Hepatocyte (in vitro differentiated cells): ENCODE results near the gene VIPAS39. TPM values are rescaled to one million over a fixed set of nuclear protein-coding genes. Genes with fewer than 3 reads are reported as not detected.

ENCODE experiments used
- DNase-seq: peaks from one replicate; pipeline ENCODE4 v3.0.0-alpha.2; 2016; ENCODE audit warnings: low spot score
- H2AFZ ChIP-seq: fragments of 200-600 bp; sonication (generic); 2 replicates; pipeline ENCODE4 v1.6.0; 2016; ENCODE audit warnings: antibody characterized with exemption, mild to moderate bottlenecking
- H3K27ac ChIP-seq: fragments of 200-600 bp; sonication (generic); 2 replicates; pipeline ENCODE4 v1.5.1; 2016; ENCODE audit warnings: mild to moderate bottlenecking
- H3K27me3 ChIP-seq: fragments of 200-600 bp; sonication (generic); 2 replicates; pipeline ENCODE4 v1.6.1; 2016
- H3K36me3 ChIP-seq: fragments of 200-600 bp; sonication (generic); replicated peaks from 2 replicates; pipeline ENCODE4 v1.5.1; 2016; ENCODE audit warnings: low read depth; ENCODE audit not compliant: insufficient read depth
- H3K4me1 ChIP-seq: fragments of 200-600 bp; sonication (generic); 2 replicates; pipeline ENCODE4 v1.5.1; 2016; ENCODE audit warnings: mild to moderate bottlenecking, moderate library complexity; ENCODE audit not compliant: insufficient read depth
- H3K4me2 ChIP-seq: fragments of 200-600 bp; sonication (generic); 2 replicates; pipeline ENCODE4 v1.6.0; 2016
- H3K4me3 ChIP-seq: fragments of 200-600 bp; sonication (generic); 2 replicates; pipeline ENCODE4 v1.5.1; 2016; ENCODE audit warnings: mild to moderate bottlenecking
- H3K79me2 ChIP-seq: fragments of 200-600 bp; sonication (generic); 2 replicates; pipeline ENCODE4 v1.6.0; 2017; ENCODE audit warnings: mild to moderate bottlenecking
- H3K9me2 ChIP-seq: fragments of 200-600 bp; sonication (generic); replicated peaks from 2 replicates; pipeline ENCODE4 v1.6.0; 2017; ENCODE audit warnings: mild to moderate bottlenecking; ENCODE audit not compliant: insufficient read depth
- H3K9me3 ChIP-seq: fragments of 200-600 bp; sonication (generic); 2 replicates; pipeline ENCODE4 v1.5.1; 2016; ENCODE audit warnings: low read depth, mild to moderate bottlenecking
- H4K20me1 ChIP-seq: fragments of 200-600 bp; sonication (generic); 2 replicates; pipeline ENCODE4 v1.6.0; 2016; ENCODE audit warnings: mild to moderate bottlenecking; ENCODE audit not compliant: insufficient read depth, poor library complexity, severe bottlenecking
- EZH2 ChIP-seq: fragments of 200-600 bp; sonication (generic); IDR thresholded peaks from 2 replicates; pipeline ENCODE4 v1.6.1; 2016; ENCODE audit warnings: antibody characterized with exemption, mild to moderate bottlenecking, borderline replicate concordance
- EZH2phosphoT487 ChIP-seq: fragments of 200-600 bp; sonication (generic); IDR thresholded peaks from one replicate; pipeline ENCODE4 v1.6.1; 2018; ENCODE audit warnings: antibody characterized with exemption, mild to moderate bottlenecking, low read depth, moderate library complexity; ENCODE audit not compliant: unreplicated experiment, severe bottlenecking
- WGBS: methylation state at CpG from one replicate; pipeline ENCODE4 v1.1.6; 2016; ENCODE audit warnings: low lambda C conversion rate; ENCODE audit errors: missing lambda C conversion rate; 5-methylcytosine and 5-hydroxymethylcytosine counted together
- polyA plus RNA-seq: library from polyadenylated mRNA; unstranded; fragments of >200 nt; fragmentation: Nextera tagmentation; extraction: Ambion mirVana; gene quantifications from 2 replicates; pipeline ENCODE4 v1.2.1, GENCODE V29; 2016
- total RNA-seq: library from RNA; depleted of rRNA; stranded (reverse); fragments of >200 nt; gene quantifications from 2 replicates; pipeline ENCODE4 v1.2.3, GENCODE V29; 2014
- TF ChIP-seq, protein P1 (sequence below): fragments of 200-600 bp; sonication (generic); IDR thresholded peaks from 2 replicates; pipeline ENCODE4 v1.5.1; 2016; ENCODE audit warnings: antibody characterized with exemption, mild to moderate bottlenecking; ENCODE audit not compliant: poor library complexity

VIPAS39 gene
- total and polyA plus RNA-seq, 2 experiments from 2014 or later: 11.7 to 29.2 TPM

GRCh38 chr14:77502109-77502782 lies 44.8 kb upstream of the VIPAS39 start:
- H4K20me1 ChIP-seq: no peaks in the 10 kb centered on the region
- H3K4me1 ChIP-seq: no peaks in the 10 kb centered on the region
- TF ChIP-seq, protein P1, sequence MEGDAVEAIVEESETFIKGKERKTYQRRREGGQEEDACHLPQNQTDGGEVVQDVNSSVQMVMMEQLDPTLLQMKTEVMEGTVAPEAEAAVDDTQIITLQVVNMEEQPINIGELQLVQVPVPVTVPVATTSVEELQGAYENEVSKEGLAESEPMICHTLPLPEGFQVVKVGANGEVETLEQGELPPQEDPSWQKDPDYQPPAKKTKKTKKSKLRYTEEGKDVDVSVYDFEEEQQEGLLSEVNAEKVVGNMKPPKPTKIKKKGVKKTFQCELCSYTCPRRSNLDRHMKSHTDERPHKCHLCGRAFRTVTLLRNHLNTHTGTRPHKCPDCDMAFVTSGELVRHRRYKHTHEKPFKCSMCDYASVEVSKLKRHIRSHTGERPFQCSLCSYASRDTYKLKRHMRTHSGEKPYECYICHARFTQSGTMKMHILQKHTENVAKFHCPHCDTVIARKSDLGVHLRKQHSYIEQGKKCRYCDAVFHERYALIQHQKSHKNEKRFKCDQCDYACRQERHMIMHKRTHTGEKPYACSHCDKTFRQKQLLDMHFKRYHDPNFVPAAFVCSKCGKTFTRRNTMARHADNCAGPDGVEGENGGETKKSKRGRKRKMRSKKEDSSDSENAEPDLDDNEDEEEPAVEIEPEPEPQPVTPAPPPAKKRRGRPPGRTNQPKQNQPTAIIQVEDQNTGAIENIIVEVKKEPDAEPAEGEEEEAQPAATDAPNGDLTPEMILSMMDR: no peak
- TF ChIP-seq EZH2: no peak
- no peak for TF ChIP-seq EZH2phosphoT487
- peaks cover 29% of the 10 kb centered on the region for H3K27me3 ChIP-seq
- H3K9me3 ChIP-seq: no peaks in the 10 kb centered on the region
- DNase-seq: no peak
- no peaks in the 10 kb centered on the region for H3K36me3 ChIP-seq
- no peaks in the 10 kb centered on the region for H3K79me2 ChIP-seq
- H3K9me2 ChIP-seq: no peaks in the 10 kb centered on the region
- H3K4me2 ChIP-seq: no peak overlapping the region
- no peak overlapping the region for H3K27ac ChIP-seq
- H2AFZ ChIP-seq: no peak overlapping the region
- WGBS: 86% methylated on average over 11 of the region's 11 CpGs
- no peak overlapping the region for H3K4me3 ChIP-seq

DNA sequence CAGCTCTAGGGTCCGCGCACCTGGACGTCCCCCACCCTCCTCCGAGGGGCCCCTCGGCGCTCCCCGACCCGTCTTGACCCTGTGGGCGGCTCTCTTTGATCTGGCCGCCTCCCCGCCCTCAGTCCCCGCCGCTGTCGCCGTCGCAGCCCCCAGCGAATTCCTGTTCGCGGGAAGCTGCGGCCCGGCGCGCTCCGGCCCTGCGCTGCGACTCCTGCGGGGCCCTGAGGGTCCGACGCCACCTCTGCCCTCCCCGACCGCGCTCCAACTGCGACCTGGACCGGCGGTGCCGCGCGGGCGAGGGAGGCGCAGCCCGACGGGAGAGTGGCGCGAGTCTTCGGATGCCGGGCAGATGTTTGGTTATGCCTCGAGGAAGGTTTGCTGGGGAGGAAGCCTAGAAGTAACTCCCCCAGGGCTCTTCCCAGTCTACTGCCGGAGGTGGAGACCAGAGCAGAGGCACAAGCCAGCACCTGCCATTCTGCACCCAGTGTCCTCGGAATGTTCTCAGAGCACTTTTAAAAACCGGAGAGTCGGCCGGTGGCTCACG lies 41.7 kb upstream of the VIPAS39 start:
- peak overlapping the region; percentile 100 for H3K4me2 ChIP-seq
- peak overlapping the region; percentile 92 for H2AFZ ChIP-seq
- no peaks in the 10 kb centered on the region for H3K9me2 ChIP-seq
- peak overlapping the region; percentile 64 for H3K4me3 ChIP-seq
- no peaks in the 10 kb centered on the region for H3K4me1 ChIP-seq
- 10% methylated on average over 38 of the region's 53 CpGs for WGBS
- H3K36me3 ChIP-seq: no peaks in the 10 kb centered on the region
- no peak for DNase-seq
- TF ChIP-seq EZH2 (peak; percentile 70), EZH2phosphoT487 (no peak)
- no peaks in the 10 kb centered on the region for H3K9me3 ChIP-seq
- no peak overlapping the region for H3K27ac ChIP-seq
- H4K20me1 ChIP-seq: no peaks in the 10 kb centered on the region
- H3K79me2 ChIP-seq: no peaks in the 10 kb centered on the region
- peaks cover 29% of the 10 kb centered on the region for H3K27me3 ChIP-seq

DNA sequence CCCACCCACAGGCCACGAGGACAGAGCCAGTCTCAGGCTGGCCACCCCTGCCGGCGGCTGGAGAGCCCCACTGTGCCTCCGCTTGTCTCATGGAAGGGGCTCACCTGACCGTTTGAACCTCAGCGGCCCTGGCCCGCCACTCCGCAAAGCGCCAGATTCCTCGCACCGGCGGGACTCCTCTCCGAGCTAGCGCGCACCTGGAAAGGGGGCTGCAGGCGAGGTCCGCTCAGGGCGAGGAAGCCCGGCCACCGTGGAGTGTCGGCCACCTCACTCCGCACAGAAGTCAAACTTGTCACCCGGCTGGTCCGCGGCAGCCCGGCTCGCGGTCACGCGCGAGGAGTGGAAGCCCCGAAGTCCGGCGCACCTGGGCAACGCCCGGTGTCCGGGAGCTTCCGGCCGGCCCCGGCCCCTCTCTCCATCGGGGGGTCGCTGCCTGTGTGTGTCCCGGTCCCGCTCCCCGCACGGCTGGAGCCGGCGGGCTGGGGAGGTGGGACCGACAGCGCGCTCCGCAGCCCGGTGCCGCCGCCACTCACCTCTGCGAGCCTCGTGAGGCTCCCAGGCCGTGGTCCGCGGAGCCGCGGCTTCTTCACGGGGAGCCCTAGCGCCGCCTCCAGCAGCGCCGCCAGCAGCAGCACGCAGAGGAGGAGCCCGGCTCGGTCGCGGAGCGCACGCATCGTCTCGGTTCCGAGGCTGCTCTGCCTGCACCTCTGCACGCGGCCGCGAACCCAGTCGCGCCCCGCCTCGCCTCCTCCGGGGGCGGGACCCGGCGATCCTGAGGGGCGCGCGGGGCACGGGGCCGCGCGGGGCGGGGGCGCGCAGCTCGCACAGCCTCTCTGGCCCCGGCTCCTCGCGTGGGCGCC lies 40.9 kb upstream of the VIPAS39 start, which contains the start of gene ISM2:
TSS of gene ISM2 (minus strand) at position 697 of the 860 bp plus-strand sequence. CDS start at position 674, 23 bp downstream.
- Histone ChIP-seq H3K4me1 (no peaks in the 10 kb centered on the region), H3K36me3 (no peaks in the 10 kb centered on the region), H4K20me1 (no peaks in the 10 kb centered on the region), H3K79me2 (no peaks in the 10 kb centered on the region), H3K4me3 (peak within 1 kb of the TSS; percentile 64), H3K9me3 (no peaks in the 10 kb centered on the region), H2AFZ (peak within 1 kb of the TSS; percentile 92), H3K27ac (no peak within 1 kb of the TSS), H3K4me2 (peak within 1 kb of the TSS; percentile 100), H3K27me3 (peaks cover 29% of the 10 kb centered on the region), H3K9me2 (no peaks in the 10 kb centered on the region)
- WGBS: 2% methylated on average over 63 of the region's 104 CpGs
- peak; percentile 53 for TF ChIP-seq EZH2
- TF ChIP-seq, protein P1: no peak
- peak; percentile 69 for DNase-seq
